GM12874 (cell line): ENCODE data around the gene SP6.

Source experiments
- TF ChIP-seq, protein P1 (sequence below): IDR thresholded peaks from 2 replicates; pipeline ENCODE4 v1.5.1; 2011; ENCODE audit warnings: low read depth, mild to moderate bottlenecking, control low read depth, low read length, moderate library complexity; ENCODE audit not compliant: insufficient read depth

Gene SP6

DNA sequence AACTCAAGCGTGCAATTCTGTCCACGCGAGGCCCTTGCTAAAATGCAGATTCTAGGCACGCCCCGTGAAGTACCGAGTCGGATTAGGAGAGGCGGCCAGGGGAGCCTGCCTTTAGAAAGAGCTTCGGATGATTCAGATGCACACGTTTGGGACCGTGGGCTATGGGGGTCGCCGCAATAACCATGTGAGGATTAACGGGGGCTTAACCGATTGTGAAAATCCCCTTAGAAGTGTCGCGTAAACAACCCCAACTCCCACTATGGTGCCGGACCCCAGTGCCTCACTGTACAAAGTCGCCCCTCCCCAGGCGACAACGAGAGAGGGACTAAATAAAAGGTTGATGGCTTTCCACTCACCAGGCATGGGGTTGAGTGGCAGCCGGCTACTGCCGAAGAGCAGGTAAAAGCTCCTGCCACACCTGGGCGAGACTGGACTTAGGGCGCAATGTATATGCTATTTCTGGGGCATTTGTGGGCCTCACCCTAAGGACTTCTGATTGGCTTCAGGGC lies 44.4 kb upstream of the SP6 start:
- TF ChIP-seq, protein P1, sequence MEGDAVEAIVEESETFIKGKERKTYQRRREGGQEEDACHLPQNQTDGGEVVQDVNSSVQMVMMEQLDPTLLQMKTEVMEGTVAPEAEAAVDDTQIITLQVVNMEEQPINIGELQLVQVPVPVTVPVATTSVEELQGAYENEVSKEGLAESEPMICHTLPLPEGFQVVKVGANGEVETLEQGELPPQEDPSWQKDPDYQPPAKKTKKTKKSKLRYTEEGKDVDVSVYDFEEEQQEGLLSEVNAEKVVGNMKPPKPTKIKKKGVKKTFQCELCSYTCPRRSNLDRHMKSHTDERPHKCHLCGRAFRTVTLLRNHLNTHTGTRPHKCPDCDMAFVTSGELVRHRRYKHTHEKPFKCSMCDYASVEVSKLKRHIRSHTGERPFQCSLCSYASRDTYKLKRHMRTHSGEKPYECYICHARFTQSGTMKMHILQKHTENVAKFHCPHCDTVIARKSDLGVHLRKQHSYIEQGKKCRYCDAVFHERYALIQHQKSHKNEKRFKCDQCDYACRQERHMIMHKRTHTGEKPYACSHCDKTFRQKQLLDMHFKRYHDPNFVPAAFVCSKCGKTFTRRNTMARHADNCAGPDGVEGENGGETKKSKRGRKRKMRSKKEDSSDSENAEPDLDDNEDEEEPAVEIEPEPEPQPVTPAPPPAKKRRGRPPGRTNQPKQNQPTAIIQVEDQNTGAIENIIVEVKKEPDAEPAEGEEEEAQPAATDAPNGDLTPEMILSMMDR = no peak

DNA sequence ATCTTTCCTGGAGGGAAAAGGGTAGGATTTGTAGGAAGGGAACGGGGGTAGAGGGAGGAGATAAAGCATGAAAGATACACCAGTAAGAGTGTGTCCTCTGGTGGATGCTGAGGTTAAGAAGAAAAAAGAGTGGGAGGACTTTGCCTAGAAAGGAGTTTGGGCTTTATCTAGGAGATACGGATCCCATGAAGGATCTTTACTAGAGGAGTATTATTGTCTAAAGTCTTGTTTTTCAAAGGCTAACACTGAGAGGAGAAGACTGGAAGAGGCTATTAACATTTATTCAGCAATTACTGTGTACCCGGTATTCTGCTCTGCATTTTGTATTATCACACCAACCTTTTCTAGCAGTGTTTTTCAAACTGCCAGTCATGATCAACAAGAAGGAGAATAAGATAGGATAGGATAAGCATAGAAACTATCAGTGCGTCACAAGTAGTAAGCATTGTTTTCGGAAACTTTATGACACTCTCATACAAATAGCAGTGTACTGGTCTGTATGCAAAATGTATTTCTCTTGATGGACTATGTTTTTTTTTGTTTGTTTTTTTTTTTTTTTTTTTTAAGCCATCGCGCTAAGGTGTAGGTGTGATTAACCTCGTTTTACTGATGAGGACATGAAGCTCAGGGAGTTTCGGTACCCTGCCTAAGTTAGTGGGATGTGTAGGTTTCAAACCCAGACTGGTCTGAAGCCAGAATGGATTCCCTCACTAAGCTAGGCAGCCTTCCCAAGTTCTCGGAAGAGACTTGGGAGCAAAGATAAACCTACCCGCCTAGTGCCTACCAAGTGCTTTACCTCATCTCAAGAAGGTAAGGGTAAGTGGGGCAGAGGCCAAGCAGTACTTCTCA lies 43.8 kb upstream of the SP6 start:
- TF ChIP-seq, protein P1 = no peak

DNA sequence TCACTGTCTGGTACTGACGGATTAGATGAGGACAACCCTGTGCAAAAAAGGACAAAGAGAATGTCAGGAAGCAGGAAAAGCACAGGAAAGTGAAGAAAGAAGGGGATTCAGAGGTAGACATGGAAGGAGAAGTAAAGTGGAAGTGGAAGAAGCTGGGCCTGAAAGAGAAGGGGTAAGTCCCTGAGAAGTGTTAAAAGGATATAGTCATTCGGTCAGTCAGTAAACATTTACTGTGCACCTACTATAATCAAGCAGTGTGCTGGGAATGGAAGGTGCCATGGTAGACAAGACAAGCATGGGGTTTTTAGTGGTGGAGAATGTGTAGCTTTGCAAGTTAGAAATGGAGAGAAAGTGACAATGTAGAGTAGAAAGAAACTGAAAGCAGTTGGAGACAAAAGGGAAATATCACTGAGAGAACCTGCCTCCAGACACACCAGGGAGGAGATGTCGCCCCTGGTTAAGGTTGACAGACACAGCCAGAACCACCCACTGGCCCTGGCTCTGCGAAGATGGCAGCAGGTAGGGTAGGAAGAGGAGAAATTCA lies 40.7 kb upstream of the SP6 start:
- TF ChIP-seq, protein P1 = no peak

DNA sequence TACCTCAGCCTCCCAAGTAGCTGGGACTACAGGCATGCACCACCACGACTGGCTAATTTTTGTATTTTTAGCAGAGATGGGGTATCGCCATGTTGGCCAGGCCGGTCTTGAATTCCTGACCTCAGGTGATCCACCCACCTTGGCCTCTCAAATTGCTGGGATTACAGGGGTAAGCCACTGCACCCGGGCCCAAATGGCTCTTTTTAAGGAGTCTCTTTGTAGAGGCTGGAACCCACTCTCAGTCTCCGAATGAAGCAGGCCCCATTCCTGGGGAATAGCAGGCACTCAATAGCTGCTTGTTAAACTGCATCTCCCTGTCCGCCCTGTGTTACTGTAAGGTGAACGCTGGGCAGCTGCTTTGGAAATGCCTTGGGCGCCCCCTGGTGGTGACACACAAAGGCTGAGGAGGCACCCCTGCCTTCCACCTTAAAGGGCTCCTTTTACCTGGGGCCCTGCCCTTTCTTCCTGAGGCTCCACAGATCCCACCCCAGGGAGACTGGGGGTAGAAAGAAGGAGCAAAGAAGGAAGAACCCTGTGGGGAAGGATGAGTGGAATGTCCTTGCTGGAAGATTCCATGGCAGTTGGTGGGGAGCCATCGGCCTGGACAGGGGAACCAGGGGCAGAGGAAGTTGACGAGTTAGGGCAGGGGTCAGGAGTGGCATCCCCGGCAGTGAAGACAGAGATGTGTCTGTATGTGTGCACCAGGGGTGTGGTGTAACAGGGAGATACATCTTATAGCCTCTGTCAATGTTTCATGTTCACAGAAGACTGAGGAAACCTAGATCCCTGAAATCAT lies 39.0 kb upstream of the SP6 start:
- TF ChIP-seq, protein P1 = peak; percentile 90

DNA sequence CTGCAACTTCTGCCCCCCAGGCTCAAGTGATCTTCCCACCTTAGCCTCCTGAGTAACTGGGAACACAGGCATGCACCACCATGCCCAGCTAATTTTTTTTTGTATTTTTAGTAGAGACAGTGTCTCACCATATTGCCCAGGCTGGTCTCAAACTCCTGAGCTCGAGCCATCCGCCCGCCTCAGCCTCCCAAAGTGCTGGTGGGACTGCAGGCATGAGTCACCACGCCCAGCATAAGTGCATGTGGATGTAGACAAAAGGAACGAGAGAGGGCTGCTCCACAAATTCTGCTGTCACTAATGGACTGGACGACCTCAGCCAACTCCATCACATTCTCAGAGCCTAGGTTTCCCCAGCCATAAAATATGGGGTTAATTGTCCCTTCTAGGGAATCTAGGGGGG lies 37.3 kb upstream of the SP6 start:
- TF ChIP-seq, protein P1 = no peak

DNA sequence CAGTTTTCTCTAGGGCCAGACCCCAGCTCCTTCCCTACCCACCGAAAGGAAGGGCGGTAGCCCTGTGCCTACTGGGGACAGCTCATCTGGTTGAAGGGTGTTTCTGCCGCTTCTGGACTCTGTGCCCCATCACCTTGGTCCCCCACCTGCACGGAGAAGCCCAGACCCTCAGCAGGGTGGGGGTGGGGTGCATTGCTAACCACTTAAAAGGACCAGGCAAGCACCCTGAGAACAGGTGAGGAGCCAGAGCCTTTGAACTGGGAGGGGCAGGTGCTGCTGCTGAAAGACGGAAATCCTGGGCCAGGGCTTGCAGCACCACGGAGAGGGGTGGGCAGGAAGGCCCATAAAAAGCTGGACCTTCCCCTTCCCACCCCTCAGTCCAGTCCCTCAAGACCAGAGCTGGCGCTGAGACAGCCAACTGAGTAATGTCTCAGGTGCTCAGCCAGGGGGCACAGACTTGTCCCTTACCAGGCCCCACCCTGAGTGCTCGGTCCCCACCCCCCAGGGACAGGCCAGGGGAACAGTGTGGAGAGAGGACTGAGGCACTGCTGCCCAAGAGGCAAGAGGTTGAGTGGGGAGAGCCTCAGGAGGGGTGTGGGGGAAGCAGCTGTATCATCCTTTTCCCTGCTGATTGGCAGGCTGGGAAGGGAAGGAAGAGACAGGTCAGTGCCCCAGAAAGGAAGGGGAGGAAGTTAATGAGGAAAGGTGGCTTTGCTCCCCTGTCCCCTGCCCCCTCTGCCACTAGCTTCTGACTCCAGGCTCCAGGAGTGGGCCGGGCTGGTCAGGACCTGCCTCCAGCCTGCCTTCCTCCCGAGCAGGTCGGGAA lies 34.2 kb upstream of the SP6 start:
- TF ChIP-seq, protein P1 = no peak
